Measurements from ENCODE around the gene MRPL12. TPM values are rescaled to one million over a fixed set of nuclear protein-coding genes. Genes with fewer than 3 reads are reported as not detected.
A peak's percentile ranks its signal among the peaks of the same experiment; 100 is the strongest.

Gene MRPL12
- total RNA-seq, 1 donor from 2014 or later, result 38.7 TPM

- peaks cover 28% of the 10 kb centered on the region for H3K4me1 Mint-ChIP-seq (ENCODE audit: low read depth)
- H3K9me3 Mint-ChIP-seq (ENCODE audit: low read depth), result no peaks in the 10 kb centered on the region
- H3K4me3 Mint-ChIP-seq (ENCODE audit: unreplicated experiment), result peak overlapping the region; percentile 95
- H3K27me3 Mint-ChIP-seq (ENCODE audit: low read depth), result no peaks in the 10 kb centered on the region
- TF ChIP-seq CTCF (IDR thresholded peaks at IDR 0.05), result no peak
- H3K36me3 Mint-ChIP-seq (ENCODE audit: low read depth), result peaks cover 15% of the 10 kb centered on the region
- H3K27ac Mint-ChIP-seq (ENCODE audit: unreplicated experiment), result peak overlapping the region; percentile 54
- DNase-seq (ENCODE audit: low spot score), result no peak
These were observed 834 bp downstream of the MRPL12 start for GRCh38 chr17:81703747-81704654.

GRCh38 chr17:81705518-81706231 is 2.5 kb downstream of the MRPL12 start:
- DNase-seq (ENCODE audit: low spot score), result no peak
- Mint-ChIP-seq H3K27ac (ENCODE audit: unreplicated experiment) (no peak overlapping the region), H3K4me3 (ENCODE audit: unreplicated experiment) (peak overlapping the region; percentile 9), H3K36me3 (ENCODE audit: low read depth) (peaks cover 12% of the 10 kb centered on the region), H3K9me3 (ENCODE audit: low read depth) (no peaks in the 10 kb centered on the region), H3K4me1 (ENCODE audit: low read depth) (peaks cover 30% of the 10 kb centered on the region), H3K27me3 (ENCODE audit: low read depth) (no peaks in the 10 kb centered on the region)
- no peak for TF ChIP-seq CTCF (IDR thresholded peaks at IDR 0.05)

GRCh38 chr17:81706232-81706611 is 3.1 kb downstream of the MRPL12 start:
- no peak for DNase-seq (ENCODE audit: low spot score)
- Mint-ChIP-seq H3K27ac (ENCODE audit: unreplicated experiment) (no peak overlapping the region), H3K27me3 (ENCODE audit: low read depth) (no peaks in the 10 kb centered on the region), H3K9me3 (ENCODE audit: low read depth) (no peaks in the 10 kb centered on the region), H3K4me1 (ENCODE audit: low read depth) (peaks cover 30% of the 10 kb centered on the region), H3K4me3 (ENCODE audit: unreplicated experiment) (no peak overlapping the region), H3K36me3 (ENCODE audit: low read depth) (peaks cover 12% of the 10 kb centered on the region)
- no peak for TF ChIP-seq CTCF (IDR thresholded peaks at IDR 0.05)

GRCh38 chr17:81706757-81707624 is 3.8 kb downstream of the MRPL12 start:
- no peak for TF ChIP-seq CTCF (IDR thresholded peaks at IDR 0.05)
- H3K4me1 Mint-ChIP-seq (ENCODE audit: low read depth), result peaks cover 28% of the 10 kb centered on the region
- DNase-seq (ENCODE audit: low spot score), result no peak
- H3K36me3 Mint-ChIP-seq (ENCODE audit: low read depth), result peaks cover 12% of the 10 kb centered on the region
- no peak overlapping the region for H3K4me3 Mint-ChIP-seq (ENCODE audit: unreplicated experiment)
- H3K27me3 Mint-ChIP-seq (ENCODE audit: low read depth), result no peaks in the 10 kb centered on the region
- no peaks in the 10 kb centered on the region for H3K9me3 Mint-ChIP-seq (ENCODE audit: low read depth)
- H3K27ac Mint-ChIP-seq (ENCODE audit: unreplicated experiment), result no peak overlapping the region
